Caco-2 (cell line): ENCODE data around the gene SPG11. TPM values are rescaled to one million over a fixed set of nuclear protein-coding genes. Genes with fewer than 3 reads are reported as not detected.

Experiments used
- Bru-seq: library from RNA; stranded (reverse); fragments of 400-500 nt; gene quantifications from one replicate; lab custom pipeline; 2021; lab: Mats Ljungman, UMichigan
- BruChase-seq, 2 experiments: library from RNA; stranded (reverse); fragments of 400-500 nt; gene quantifications; one replicate each; lab custom pipeline; 2021; lab: Mats Ljungman, UMichigan
- BruUV-seq: library from RNA; stranded (reverse); fragments of 400-500 nt; replicated peaks from 2 replicates; lab custom pipeline; 2021; lab: Mats Ljungman, UMichigan
- CTCF ChIA-PET: fragments of 300-600 bp; sonication (Branson Sonifier 250); formaldehyde crosslinking; loops from one replicate; lab custom pipeline; 2022; ENCODE audit warnings: antibody characterized with exemption; lab: Charles Lee
- POLR2A ChIA-PET: fragments of 300-600 bp; sonication (Branson Sonifier 250); formaldehyde crosslinking; loops from one replicate; lab custom pipeline; 2022; ENCODE audit warnings: antibody characterized with exemption; lab: Charles Lee
- DNase-seq, 2 experiments: peaks; one replicate each; pipeline versions ENCODE4 v3.0.0 to v3.0.0-alpha.2; 2020 to 2022
- H3K27me3 ChIP-seq: replicated peaks from 2 replicates; pipeline ENCODE4 v1.6.0; 2011; ENCODE audit warnings: low read length; ENCODE audit not compliant: control insufficient read depth, insufficient read depth
- H3K36me3 ChIP-seq: 2 replicates; pipeline ENCODE4 v1.5.1; 2011; ENCODE audit warnings: low read length; ENCODE audit not compliant: control insufficient read depth, insufficient read depth
- H3K4me1 ChIP-seq: fragments of 250-450 bp; sonication (Bioruptor Pico); 2 replicates; pipeline ENCODE4 v1.5.1; 2020; ENCODE audit warnings: mild to moderate bottlenecking
- H3K4me3 ChIP-seq: 2 replicates; pipeline ENCODE4 v1.5.1; 2011; ENCODE audit warnings: low read depth, mild to moderate bottlenecking, control low read depth, low read length
- H3K9me3 ChIP-seq: fragments of 250-450 bp; sonication (Bioruptor Pico); 2 replicates; pipeline ENCODE4 v1.5.1; 2020; ENCODE audit warnings: mild to moderate bottlenecking, moderate library complexity
- H3K27ac Mint-ChIP-seq: one replicate; pipeline ENCODE4 v1.8.0; 2022; ENCODE audit warnings: mixed read lengths; ENCODE audit not compliant: unreplicated experiment
- H3K27me3 Mint-ChIP-seq: one replicate; pipeline ENCODE4 v1.8.0; 2022; ENCODE audit warnings: mixed read lengths; ENCODE audit not compliant: insufficient read depth, unreplicated experiment
- H3K36me3 Mint-ChIP-seq: one replicate; pipeline ENCODE4 v1.8.0; 2022; ENCODE audit warnings: mild to moderate bottlenecking, mixed read lengths; ENCODE audit not compliant: insufficient read depth, unreplicated experiment
- H3K4me1 Mint-ChIP-seq: one replicate; pipeline ENCODE4 v1.8.0; 2022; ENCODE audit warnings: low read depth, mixed read lengths; ENCODE audit not compliant: unreplicated experiment
- H3K4me3 Mint-ChIP-seq: one replicate; pipeline ENCODE4 v1.8.0; 2022; ENCODE audit warnings: mild to moderate bottlenecking, moderate library complexity, mixed read lengths; ENCODE audit not compliant: unreplicated experiment
- H3K9me3 Mint-ChIP-seq: one replicate; pipeline ENCODE4 v1.8.0; 2022; ENCODE audit warnings: mixed read lengths; ENCODE audit not compliant: unreplicated experiment
- intact Hi-C: fragments of 100-400 bp; cut with micrococcal nuclease; formaldehyde crosslinking; loops from one replicate; pipeline ENCODE4 v1.10.0; 2022; ENCODE audit not compliant: unreplicated experiment
- long read RNA-seq: library from polyadenylated mRNA; stranded (forward); transcript quantifications from one replicate; pipeline ENCODE4 v2.0.0, GENCODE V29; 2022
- total RNA-seq: library from RNA; stranded (reverse); gene quantifications from 2 replicates; pipeline ENCODE4 v1.2.3, GENCODE V29; 2022
- TF ChIP-seq, protein P1 (sequence below), 2 experiments: fragments of 200-600 bp in 1 of 2; IDR thresholded peaks; 1 replicate in 1 of 2; 2 replicates in 1 of 2; pipeline versions ENCODE4 v1.5.1 to v1.8.0; 2011 to 2022; ENCODE audit warnings: antibody characterized with exemption in 1 of 2, control low read depth in 1 of 2, inconsistent platforms in 1 of 2, low read depth in 1 of 2, low read length in 1 of 2, mild to moderate bottlenecking in 1 of 2, moderate library complexity in 1 of 2; ENCODE audit not compliant: insufficient read depth in 1 of 2, severe bottlenecking in 1 of 2, unreplicated experiment in 1 of 2

SPG11 gene
- total RNA-seq, result 43.3 and 45.7 TPM in 2 replicates
- percentile 76 among the genes with signal in this experiment for Bru-seq, nascent RNA
- BruChase-seq, experiment 1, labeled RNA remaining after a 2-hour chase, result percentile 82 among the genes with signal in this experiment
- percentile 79 among the genes with signal in this experiment for BruChase-seq, experiment 2, labeled RNA remaining after a 6-hour chase
- long read RNA-seq, full-length matches to known transcripts, result 4 of 12 reads
- long read RNA-seq, partial matches to known transcripts, result 3 of 12 reads
- long read RNA-seq, other reads (novel, unspliced or antisense), result 5 of 12 reads

DNA sequence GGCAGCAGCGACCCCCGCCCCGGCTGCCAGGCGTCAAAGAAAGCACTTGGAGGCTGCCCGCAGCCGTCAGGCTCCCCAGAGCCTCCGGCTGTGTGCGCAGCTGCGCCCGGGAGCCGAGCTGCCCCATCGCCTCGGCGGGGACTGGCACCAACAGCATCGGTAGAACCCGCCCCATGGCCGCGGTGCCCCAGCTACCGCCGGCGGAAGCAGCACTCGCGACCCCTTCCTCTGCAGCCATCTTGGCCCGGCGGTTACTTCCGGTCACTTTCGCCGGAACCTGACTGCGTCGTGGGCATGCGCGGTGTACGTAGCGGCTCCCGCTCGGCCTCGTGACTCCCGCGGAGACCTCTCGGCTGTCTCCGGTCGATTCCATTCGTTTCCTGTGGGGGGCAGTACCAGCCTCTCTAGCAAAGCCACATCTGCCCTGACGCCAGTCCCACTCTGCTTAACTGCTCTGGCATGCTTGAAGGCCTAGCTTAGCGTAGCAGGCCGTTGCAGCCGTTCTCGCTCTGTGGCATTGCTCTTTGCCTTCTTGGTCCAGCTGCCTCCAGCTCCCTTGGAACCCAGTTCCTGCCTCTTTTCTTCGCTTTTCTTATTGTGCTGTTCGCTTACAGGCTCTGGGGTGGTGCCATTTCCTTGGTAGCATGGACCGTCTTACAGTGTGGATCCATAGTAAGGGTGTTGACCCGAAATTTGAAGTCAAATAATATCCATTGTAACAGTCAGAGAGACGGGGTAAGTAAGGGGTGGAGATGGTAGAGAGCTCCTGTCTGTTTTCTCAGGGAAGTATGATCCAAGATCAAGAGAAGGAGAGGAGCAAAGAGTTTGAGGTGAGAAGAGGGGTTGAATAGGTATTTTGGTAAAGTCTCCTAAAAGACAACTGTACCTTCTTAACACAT is at the start of gene SPG11:
SPG11 (minus strand) TSS at position 253 of the 899 bp plus-strand sequence; CDS start at position 238, 15 bp downstream.
- Histone ChIP-seq H3K27me3 (no peaks in the 10 kb centered on the region), H3K36me3 (no peaks in the 10 kb centered on the region), H3K9me3 (no peaks in the 10 kb centered on the region), H3K4me1 (peaks cover 6% of the 10 kb centered on the region), H3K4me3 (peak within 1 kb of the TSS; percentile 62)
- Mint-ChIP-seq H3K27me3 (no peaks in the 10 kb centered on the region), H3K27ac (peak within 1 kb of the TSS; percentile 46), H3K9me3 (no peaks in the 10 kb centered on the region), H3K36me3 (peaks cover 14% of the 10 kb centered on the region), H3K4me1 (peaks cover 6% of the 10 kb centered on the region), H3K4me3 (peak within 1 kb of the TSS; percentile 92)
- CTCF ChIA-PET, result interaction anchor here (0.5 to 2.0 kb wide), 15 partner anchors 10 to 258 kb away, joined by 3 to 58 read pairs (median 4); partner anchors contain the start of genes B2M, PATL2 and TRIM69
- TF ChIP-seq, protein P1, sequence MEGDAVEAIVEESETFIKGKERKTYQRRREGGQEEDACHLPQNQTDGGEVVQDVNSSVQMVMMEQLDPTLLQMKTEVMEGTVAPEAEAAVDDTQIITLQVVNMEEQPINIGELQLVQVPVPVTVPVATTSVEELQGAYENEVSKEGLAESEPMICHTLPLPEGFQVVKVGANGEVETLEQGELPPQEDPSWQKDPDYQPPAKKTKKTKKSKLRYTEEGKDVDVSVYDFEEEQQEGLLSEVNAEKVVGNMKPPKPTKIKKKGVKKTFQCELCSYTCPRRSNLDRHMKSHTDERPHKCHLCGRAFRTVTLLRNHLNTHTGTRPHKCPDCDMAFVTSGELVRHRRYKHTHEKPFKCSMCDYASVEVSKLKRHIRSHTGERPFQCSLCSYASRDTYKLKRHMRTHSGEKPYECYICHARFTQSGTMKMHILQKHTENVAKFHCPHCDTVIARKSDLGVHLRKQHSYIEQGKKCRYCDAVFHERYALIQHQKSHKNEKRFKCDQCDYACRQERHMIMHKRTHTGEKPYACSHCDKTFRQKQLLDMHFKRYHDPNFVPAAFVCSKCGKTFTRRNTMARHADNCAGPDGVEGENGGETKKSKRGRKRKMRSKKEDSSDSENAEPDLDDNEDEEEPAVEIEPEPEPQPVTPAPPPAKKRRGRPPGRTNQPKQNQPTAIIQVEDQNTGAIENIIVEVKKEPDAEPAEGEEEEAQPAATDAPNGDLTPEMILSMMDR (IDR thresholded peaks at IDR 0.05; ENCODE audit: insufficient read depth in 1 of 2, low read depth in 1 of 2, low read length in 1 of 2, severe bottlenecking in 1 of 2, unreplicated experiment in 1 of 2), result peak; percentile 74 to 88
- BruUV-seq, result TSS peak; percentile 65
- intact Hi-C loops, result loop anchor here (1.0 to 2.0 kb wide), 4 partner anchors 48 to 85 kb away; partner anchors contain the start of genes B2M and PATL2
- DNase-seq, result peak; percentile 96 to 97
- POLR2A ChIA-PET, result interaction anchor here (0.6 to 2.3 kb wide), 8 partner anchors 19 to 905 kb away, joined by 3 to 28 read pairs (median 5); partner anchors contain the start of genes B2M, EIF3J, PATL2 and TRIM69

GRCh38 chr15:44712346-44713005 is 49.0 kb upstream of the SPG11 start:
- peak in 1 of 2 experiments; percentile 27 for DNase-seq
- Histone ChIP-seq H3K4me1 (peaks cover 4% of the 10 kb centered on the region), H3K9me3 (no peaks in the 10 kb centered on the region), H3K4me3 (peak overlapping the region; percentile 66), H3K36me3 (no peaks in the 10 kb centered on the region), H3K27me3 (no peaks in the 10 kb centered on the region)
- Mint-ChIP-seq H3K36me3 (peaks cover 29% of the 10 kb centered on the region), H3K4me3 (peak overlapping the region; percentile 100), H3K4me1 (no peaks in the 10 kb centered on the region), H3K27me3 (no peaks in the 10 kb centered on the region), H3K27ac (peak overlapping the region; percentile 99), H3K9me3 (no peaks in the 10 kb centered on the region)
- TF ChIP-seq, protein P1 (IDR thresholded peaks at IDR 0.05; ENCODE audit: insufficient read depth in 1 of 2, low read depth in 1 of 2, low read length in 1 of 2, severe bottlenecking in 1 of 2, unreplicated experiment in 1 of 2), result no peak
- CTCF ChIA-PET, result interaction anchor here (3.7 to 4.0 kb wide), 2 partner anchors 16 to 49 kb away, joined by 26 to 27 read pairs; partner anchors contain the start of gene SPG11
- POLR2A ChIA-PET, result interaction anchor here (0.8 to 4.8 kb wide), 4 partner anchors 17 to 49 kb away, joined by 6 to 32 read pairs (median 18); partner anchors contain the start of gene SPG11
- intact Hi-C loops, result no loop called here
- BruUV-seq, result no TSS peak
